ENCODE data around the gene DDX4. TPM values are rescaled to one million over a fixed set of nuclear protein-coding genes. Genes with fewer than 3 reads are reported as not detected.

Gene DDX4
- polyA plus RNA-seq, 3 donors: not detected

GRCh38 chr5:55720188-55720703 is 17.6 kb upstream of the DDX4 start:
- intact Hi-C loops (cut with micrococcal nuclease): no loop called here
- Histone ChIP-seq H3K79me2 (ENCODE audit: insufficient read depth, low read length) (no peaks in the 10 kb centered on the region), H4K20me1 (ENCODE audit: insufficient read depth, low read length) (no peaks in the 10 kb centered on the region), H3K4me1 (ENCODE audit: control insufficient read depth in 1 of 2, insufficient read depth in 2 of 2, low read length in 2 of 2) (no peaks in the 10 kb centered on the region), H3K36me3 (replicated peaks in 1 of 2; ENCODE audit: control insufficient read depth in 1 of 2, insufficient read depth in 2 of 2, low read length in 2 of 2) (no peaks in the 10 kb centered on the region), H3K27ac (ENCODE audit: low read depth in 1 of 2, low read length in 2 of 2) (no peak overlapping the region), H3K27me3 (ENCODE audit: control insufficient read depth in 2 of 2, insufficient read depth in 2 of 2, low read length in 2 of 2) (no peaks in the 10 kb centered on the region), H3K4me2 (replicated peaks; ENCODE audit: extremely low read depth, low read length, poor library complexity, severe bottlenecking) (no peak overlapping the region), H3K9ac (ENCODE audit: insufficient read depth, low read length, poor library complexity, severe bottlenecking) (no peak overlapping the region), H2AFZ (ENCODE audit: insufficient read depth, low read depth, low read length, poor library complexity, severe bottlenecking) (no peak overlapping the region), H3K4me3 (replicated peaks in 1 of 3; ENCODE audit: low read depth in 2 of 3, low read length in 3 of 3) (no peak overlapping the region), H3K9me3 (replicated peaks in 1 of 2; ENCODE audit: control insufficient read depth in 1 of 2, insufficient read depth in 1 of 2, low read length in 2 of 2) (no peaks in the 10 kb centered on the region)
- no peak overlapping the region for H3K4me3 Mint-ChIP-seq
- WGBS (ENCODE audit: insufficient coverage): no CpG with 5 or more reads among the region's 3 CpGs
- peaks cover 5% of the 10 kb centered on the region for H3K4me1 Mint-ChIP-seq
- H3K27ac Mint-ChIP-seq: peak overlapping the region in 1 of 7 donors; percentile 24
- H3K27me3 Mint-ChIP-seq (ENCODE audit: low read depth in 3 of 3): peaks cover 0 to 4% (median 3%) of the 10 kb centered on the region in 3 donors
- peaks cover 0 to 12% (median 5%) of the 10 kb centered on the region in 7 donors for H3K9me3 Mint-ChIP-seq
- DNase-seq: no peak
- no peak for TF ChIP-seq CTCF (IDR thresholded peaks at IDR 0.05)
- peaks cover 0 to 2% of the 10 kb centered on the region in 2 donors for H3K36me3 Mint-ChIP-seq

GRCh38 chr5:55724281-55724680 is 13.6 kb upstream of the DDX4 start:
- no peaks in the 10 kb centered on the region for H3K36me3 Mint-ChIP-seq
- no CpG with 5 or more reads among the region's 4 CpGs for WGBS (ENCODE audit: insufficient coverage)
- Histone ChIP-seq H3K9me3 (replicated peaks in 1 of 2; ENCODE audit: control insufficient read depth in 1 of 2, insufficient read depth in 1 of 2, low read length in 2 of 2) (no peaks in the 10 kb centered on the region), H3K4me2 (replicated peaks; ENCODE audit: extremely low read depth, low read length, poor library complexity, severe bottlenecking) (no peak overlapping the region), H3K4me3 (replicated peaks in 1 of 3; ENCODE audit: low read depth in 2 of 3, low read length in 3 of 3) (no peak overlapping the region), H3K79me2 (ENCODE audit: insufficient read depth, low read length) (no peaks in the 10 kb centered on the region), H3K4me1 (ENCODE audit: control insufficient read depth in 1 of 2, insufficient read depth in 2 of 2, low read length in 2 of 2) (no peaks in the 10 kb centered on the region), H3K9ac (ENCODE audit: insufficient read depth, low read length, poor library complexity, severe bottlenecking) (no peak overlapping the region), H3K27ac (ENCODE audit: low read depth in 1 of 2, low read length in 2 of 2) (no peak overlapping the region), H3K27me3 (ENCODE audit: control insufficient read depth in 2 of 2, insufficient read depth in 2 of 2, low read length in 2 of 2) (no peaks in the 10 kb centered on the region), H3K36me3 (replicated peaks in 1 of 2; ENCODE audit: control insufficient read depth in 1 of 2, insufficient read depth in 2 of 2, low read length in 2 of 2) (no peaks in the 10 kb centered on the region), H2AFZ (ENCODE audit: insufficient read depth, low read depth, low read length, poor library complexity, severe bottlenecking) (no peak overlapping the region), H4K20me1 (ENCODE audit: insufficient read depth, low read length) (no peaks in the 10 kb centered on the region)
- H3K4me3 Mint-ChIP-seq: no peak overlapping the region
- no peak for TF ChIP-seq CTCF (IDR thresholded peaks at IDR 0.05)
- intact Hi-C loops (cut with micrococcal nuclease): no loop called here
- H3K27me3 Mint-ChIP-seq (ENCODE audit: low read depth in 3 of 3): peaks cover 1 to 2% (median 2%) of the 10 kb centered on the region in 3 donors
- no peak overlapping the region for H3K27ac Mint-ChIP-seq
- peaks cover 0 to 3% (median 0%) of the 10 kb centered on the region in 7 donors for H3K9me3 Mint-ChIP-seq
- H3K4me1 Mint-ChIP-seq: peaks cover 5% of the 10 kb centered on the region
- no peak for DNase-seq
